HCT116 (cell line): Measurements from ENCODE around the gene ABHD14A. TPM values are rescaled to one million over a fixed set of nuclear protein-coding genes. Genes with fewer than 3 reads are reported as not detected.

Experiments
- ATAC-seq: fragments of 200-7000 bp; cut with Tn5 transposase; 2 replicates; pipeline ENCODE4 v1.9.1; 2020; ENCODE audit warnings: mild to moderate bottlenecking, moderate library complexity
- BruUV-seq: library from RNA; stranded (reverse); fragments of 400-500 nt; replicated peaks from 2 replicates; lab custom pipeline; 2021; lab: Mats Ljungman, UMichigan
- CTCF ChIA-PET: fragments of 300-600 bp; sonication (Branson Sonifier 250); formaldehyde crosslinking; loops from one replicate; lab custom pipeline; 2021; ENCODE audit warnings: antibody characterized with exemption; lab: Charles Lee
- POLR2A ChIA-PET: fragments of 300-600, 350-600 bp; sonication (Branson Sonifier 250); formaldehyde crosslinking; loops from one replicate; lab custom pipeline; 2021; ENCODE audit warnings: antibody characterized with exemption; lab: Charles Lee
- RAD21 ChIA-PET, 2 experiments: fragments of 300-600 bp; sonication (Branson Sonifier 250); formaldehyde crosslinking; loops; one replicate each; lab custom pipeline; 2023; ENCODE audit warnings: low total read pairs in 2 of 2; ENCODE audit not compliant: uncharacterized antibody in 2 of 2, unreplicated experiment in 2 of 2, low non-redundant PET in 1 of 2; lab: Charles Lee
- DNase-seq: peaks from one replicate; pipeline ENCODE4 v3.0.0-alpha.2; 2010; ENCODE audit warnings: low read depth, low spot score
- H2AFZ ChIP-seq: fragments of 200-600 bp; shearing (Covaris generic), sonication (generic); 2 replicates; pipeline ENCODE4 v1.6.1; 2017; ENCODE audit warnings: low read depth, mixed run types, mixed read lengths, antibody characterized with exemption, low read length; ENCODE audit not compliant: poor library complexity, severe bottlenecking
- H3K27ac ChIP-seq: 2 replicates; pipeline ENCODE4 v1.5.1; 2012; ENCODE audit warnings: low read depth, low read length
- H3K27me3 ChIP-seq: fragments of 200-600 bp; sonication (generic); 2 replicates; pipeline ENCODE4 v1.6.1; 2016; ENCODE audit warnings: mixed run types, low read length, mixed read lengths; ENCODE audit not compliant: insufficient read depth
- H3K36me3 ChIP-seq, 2 experiments: fragments of 200-500 bp in 1 of 2; fragments of 200-600 bp in 1 of 2; sonication (Bioruptor generic) in 1 of 2; sonication (generic) in 1 of 2; 2 replicates each; pipeline versions ENCODE4 v1.5.1 to v1.6.1; 2014 to 2016; ENCODE audit warnings: low read length in 2 of 2, inconsistent platforms in 1 of 2, mixed read lengths in 1 of 2, mixed run types in 1 of 2; ENCODE audit not compliant: insufficient read depth in 2 of 2, control insufficient read depth in 1 of 2
- H3K4me1 ChIP-seq, 2 experiments: fragments of 200-600 bp in 1 of 2; sonication (generic) in 1 of 2; 2 replicates each; pipeline versions ENCODE4 v1.5.1 to v1.6.1; 2012 to 2017; ENCODE audit warnings: low read length in 2 of 2, inconsistent platforms in 1 of 2, mild to moderate bottlenecking in 1 of 2, mixed read lengths in 1 of 2, mixed run types in 1 of 2, moderate library complexity in 1 of 2; ENCODE audit not compliant: insufficient read depth in 2 of 2, control insufficient read depth in 1 of 2
- H3K4me2 ChIP-seq: fragments of 200-600 bp; sonication (generic); 2 replicates; pipeline ENCODE4 v1.6.1; 2017; ENCODE audit warnings: mixed run types, low read length, mixed read lengths
- H3K4me3 ChIP-seq, 2 experiments: fragments of 200-600 bp in 1 of 2; sonication (generic) in 1 of 2; replicated peaks in 1 of 2; 2 replicates each; pipeline ENCODE4 v1.5.1; 2011 to 2016; ENCODE audit warnings: low read length in 2 of 2, control low read depth in 1 of 2, low read depth in 1 of 2, mild to moderate bottlenecking in 1 of 2, mixed read lengths in 1 of 2, mixed run types in 1 of 2
- H3K79me2 ChIP-seq: fragments of 200-600 bp; sonication (generic); 2 replicates; pipeline ENCODE4 v1.6.1; 2017; ENCODE audit warnings: mild to moderate bottlenecking, mixed run types, low read length, moderate library complexity, mixed read lengths; ENCODE audit not compliant: insufficient read depth
- H3K9ac ChIP-seq: fragments of 200-600 bp; sonication (generic); 2 replicates; pipeline ENCODE4 v1.6.1; 2016; ENCODE audit warnings: low read length, mixed read lengths
- H3K9me2 ChIP-seq: fragments of 200-600 bp; sonication (generic), shearing (Covaris generic); 2 replicates; pipeline ENCODE4 v1.6.1; 2017; ENCODE audit warnings: mixed run types, mild to moderate bottlenecking, moderate library complexity; ENCODE audit not compliant: insufficient read depth
- H3K9me3 ChIP-seq, 2 experiments: fragments of 200-500 bp in 1 of 2; fragments of 200-600 bp in 1 of 2; sonication (Bioruptor generic) in 1 of 2; sonication (generic) in 1 of 2; 2 replicates each; pipeline ENCODE4 v1.6.1; 2014 to 2017; ENCODE audit warnings: low read length in 2 of 2, mixed read lengths in 2 of 2, inconsistent platforms in 1 of 2, low read depth in 1 of 2, mild to moderate bottlenecking in 1 of 2, mixed run types in 1 of 2, moderate library complexity in 1 of 2; ENCODE audit not compliant: control insufficient read depth in 1 of 2, insufficient read depth in 1 of 2
- H4K20me1 ChIP-seq: fragments of 200-600 bp; sonication (generic), shearing (Covaris generic); 2 replicates; pipeline ENCODE4 v1.6.1; 2017; ENCODE audit warnings: mixed run types, mild to moderate bottlenecking, moderate library complexity; ENCODE audit not compliant: insufficient read depth
- EGR1 ChIP-seq: IDR thresholded peaks from 2 replicates; pipeline ENCODE4 v1.6.1; 2012; ENCODE audit warnings: low read depth
- FOSL1 ChIP-seq: IDR thresholded peaks from 2 replicates; pipeline ENCODE4 v1.6.1; 2012; ENCODE audit warnings: low read depth
- MAX ChIP-seq: IDR thresholded peaks from 2 replicates; pipeline ENCODE4 v1.6.1; 2012
- POLR2A ChIP-seq: IDR thresholded peaks from 2 replicates; pipeline ENCODE4 v1.7.0; 2011; ENCODE audit warnings: borderline replicate concordance; ENCODE audit not compliant: insufficient read depth, insufficient read length; ENCODE audit errors: extremely low read depth
- POLR2AphosphoS5 ChIP-seq: IDR thresholded peaks from 2 replicates; pipeline ENCODE4 v1.6.1; 2011; ENCODE audit warnings: mild to moderate bottlenecking, low read depth, low read length, moderate library complexity
- REST ChIP-seq: IDR thresholded peaks from 2 replicates; pipeline ENCODE4 v1.6.1; 2012; ENCODE audit warnings: low read depth
- TCF7L2 ChIP-seq: IDR thresholded peaks from 2 replicates; pipeline ENCODE4 v1.7.0; 2011; ENCODE audit warnings: borderline replicate concordance, inconsistent platforms; ENCODE audit not compliant: insufficient read depth, insufficient read length; ENCODE audit errors: extremely low read depth
- ZFX ChIP-seq: fragments of 450-650 bp; IDR thresholded peaks from 2 replicates; pipeline ENCODE4 v1.6.1; 2017
- ZNF274 ChIP-seq: fragments of 200-500 bp; sonication (Bioruptor generic); IDR thresholded peaks from 2 replicates; pipeline ENCODE4 v1.6.1; 2014; ENCODE audit warnings: mild to moderate bottlenecking, low read depth, low read length, inconsistent platforms
- intact Hi-C: fragments of 100-400 bp; cut with micrococcal nuclease; formaldehyde crosslinking; loops from 2 replicates; pipeline ENCODE4 v1.10.0; 2022
- total RNA-seq: library from RNA; stranded (reverse); gene quantifications from one replicate; pipeline ENCODE4 v1.2.1, GENCODE V29; 2021; ENCODE audit not compliant: unreplicated experiment

ABHD14A gene
- total RNA-seq, 1 experiment from 2014 or later: 11.6 TPM

- ATAC-seq (peak; percentile 74), DNase-seq (no peak)
- peaks cover 5 to 18% of the 10 kb centered on the region in 2 experiments; a peak in 2 of 4 replicates for H3K36me3 ChIP-seq
- peak within 1 kb of the TSS; percentile 82 for H3K27ac ChIP-seq
- H3K9me2 ChIP-seq: no peaks in the 10 kb centered on the region
- H3K4me3 ChIP-seq: peak within 1 kb of the TSS; percentile 67 to 71
- peak within 1 kb of the TSS; percentile 99 for H3K4me2 ChIP-seq
- no peak within 1 kb of the TSS for H2AFZ ChIP-seq
- H4K20me1 ChIP-seq: 0 out of 2 replicates have a peak, but pooled peaks cover 4% of the 10 kb centered on the region
- H3K79me2 ChIP-seq: peaks cover 34% of the 10 kb centered on the region
- CTCF ChIA-PET: interaction anchor here (1.5 to 1.7 kb wide), 2 partner anchors 14 to 26 kb away, joined by 4 to 5 read pairs; partner anchors contain the start of genes PARP3 and RRP9
- no peak for TF ChIP-seq ZNF274
- peak; percentile 59 for TF ChIP-seq POLR2AphosphoS5
- TF ChIP-seq TCF7L2: peak; percentile 35
- TF ChIP-seq POLR2A: peak; percentile 35
- TF ChIP-seq, all 23 proteins: peak for 3
- no TSS peak for BruUV-seq
- RAD21 ChIA-PET: interaction anchor here in 1 of 2 experiments (0.7 kb wide), 1 partner anchor 27 kb away, joined by 6 read pairs; no protein-coding TSS in a partner anchor
- POLR2A ChIA-PET: interaction anchor here (1.2 kb wide), 1 partner anchor 24 kb away, joined by 4 read pairs; no protein-coding TSS in a partner anchor
- Histone ChIP-seq H3K4me1 (peaks cover 24 to 56% of the 10 kb centered on the region in 2 experiments), H3K9ac (peak within 1 kb of the TSS; percentile 81), H3K9me3 (no peaks in the 10 kb centered on the region), H3K27me3 (no peaks in the 10 kb centered on the region)
- intact Hi-C loops: no loop called here
Measured at GRCh38 chr3:51967384-51968169, 7.3 kb upstream of the ABHD14A start, which contains the start of gene PCBP4. Gene PCBP4, minus strand, starts transcription at chr3:51967454. Its CDS starts 6,214 bp downstream, at chr3:51961240.

GRCh38 chr3:51968170-51968775, 6.6 kb upstream of the ABHD14A start:
- peaks cover 5 to 18% of the 10 kb centered on the region in 2 experiments; a peak in 2 of 4 replicates for H3K36me3 ChIP-seq
- ATAC-seq (peak; percentile 14), DNase-seq (no peak)
- H3K79me2 ChIP-seq: peaks cover 38% of the 10 kb centered on the region
- 0 out of 2 replicates have a peak, but pooled peaks cover 4% of the 10 kb centered on the region for H4K20me1 ChIP-seq
- RAD21 ChIA-PET: interaction anchor here in 1 of 2 experiments (0.7 kb wide), 1 partner anchor 26 kb away, joined by 6 read pairs; no protein-coding TSS in a partner anchor
- no peaks in the 10 kb centered on the region for H3K27me3 ChIP-seq
- POLR2A ChIA-PET: interaction anchor here (1.0 to 1.6 kb wide), 4 partner anchors 14 to 28 kb away, joined by 3 to 5 read pairs (median 4); partner anchors contain the start of genes RPL29 and RRP9
- no peaks in the 10 kb centered on the region for H3K9me3 ChIP-seq
- CTCF ChIA-PET: interaction anchor here (1.4 to 1.7 kb wide), 2 partner anchors 14 kb away, joined by 5 to 6 read pairs; partner anchors contain the start of gene ACY1
- peak overlapping the region; percentile 99 for H3K4me2 ChIP-seq
- intact Hi-C loops: no loop called here
- BruUV-seq: no TSS peak
- H3K4me1 ChIP-seq: peaks cover 25 to 59% of the 10 kb centered on the region in 2 experiments
- no peaks in the 10 kb centered on the region for H3K9me2 ChIP-seq
- peak overlapping the region; percentile 67 to 71 for H3K4me3 ChIP-seq
- peak overlapping the region; percentile 81 for H3K9ac ChIP-seq
- H3K27ac ChIP-seq: peak overlapping the region; percentile 82
- H2AFZ ChIP-seq: no peak overlapping the region
- TF ChIP-seq MAX: no peak
- no peak for TF ChIP-seq ZFX
- TF ChIP-seq FOSL1: no peak
- TF ChIP-seq REST: no peak
- no peak for TF ChIP-seq EGR1
- TF ChIP-seq ZNF274: no peak
